ENCODE measurements around the gene FKBP1A.
"Not testable (repeated sequence)": the region's sequence is repeated elsewhere in the genome, so short reads cannot be mapped to it uniquely, and the experiment has no call there.

DNA sequence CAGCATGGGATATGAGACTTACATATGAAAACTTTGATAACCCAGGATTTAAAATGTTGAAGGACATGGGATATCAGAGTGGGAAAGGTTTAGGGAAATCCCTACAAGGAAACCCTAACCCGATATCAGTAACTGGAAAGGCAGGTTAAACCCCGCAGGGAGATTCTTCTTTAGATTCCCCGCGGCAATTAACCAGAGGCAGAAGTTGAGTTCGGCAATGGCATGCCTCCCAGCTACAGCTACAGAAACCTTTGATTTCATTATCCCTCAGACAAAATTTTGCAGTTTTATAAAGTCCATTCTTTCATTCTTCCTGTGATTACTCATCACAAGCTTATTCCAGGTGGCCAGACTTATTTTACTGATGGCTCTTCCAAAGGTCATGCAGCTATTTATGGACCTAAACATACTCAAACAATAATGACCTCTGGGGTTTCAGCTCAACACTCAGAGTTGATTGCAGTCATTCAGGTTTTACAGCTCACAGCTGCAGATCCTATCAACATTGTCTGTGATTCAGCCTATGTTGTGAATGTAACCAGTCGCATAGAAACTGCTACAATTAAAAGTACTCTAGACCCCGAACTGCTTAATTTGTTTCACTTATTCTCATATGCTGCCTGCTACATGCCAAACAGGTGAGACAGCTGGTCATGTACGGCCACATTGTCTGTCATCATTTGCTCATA, 7.0 kb upstream of the FKBP1A start:
- not testable (repeated sequence) for TF ChIP-seq POLR2A (IDR thresholded peaks at IDR 0.05; ENCODE audit: low read depth, low read length); CTCF (conservative IDR thresholded peaks at IDR 0.05; ENCODE audit: low read depth, low read length); MAZ (IDR thresholded peaks at IDR 0.05; ENCODE audit: borderline replicate concordance, low read depth, low read length); RFX5 (IDR thresholded peaks at IDR 0.05; ENCODE audit: low read depth, low read length); MXI1 (IDR thresholded peaks at IDR 0.05; ENCODE audit: borderline replicate concordance, low read depth, low read length); BHLHE40 (IDR thresholded peaks at IDR 0.05; ENCODE audit: low read depth, low read length)
